ENCODE results near the gene UACA. TPM values are rescaled to one million over a fixed set of nuclear protein-coding genes. Genes with fewer than 3 reads are reported as not detected.

Gene UACA
- total RNA-seq, 1 experiment from 2014 or later, result 59.9 TPM

DNA sequence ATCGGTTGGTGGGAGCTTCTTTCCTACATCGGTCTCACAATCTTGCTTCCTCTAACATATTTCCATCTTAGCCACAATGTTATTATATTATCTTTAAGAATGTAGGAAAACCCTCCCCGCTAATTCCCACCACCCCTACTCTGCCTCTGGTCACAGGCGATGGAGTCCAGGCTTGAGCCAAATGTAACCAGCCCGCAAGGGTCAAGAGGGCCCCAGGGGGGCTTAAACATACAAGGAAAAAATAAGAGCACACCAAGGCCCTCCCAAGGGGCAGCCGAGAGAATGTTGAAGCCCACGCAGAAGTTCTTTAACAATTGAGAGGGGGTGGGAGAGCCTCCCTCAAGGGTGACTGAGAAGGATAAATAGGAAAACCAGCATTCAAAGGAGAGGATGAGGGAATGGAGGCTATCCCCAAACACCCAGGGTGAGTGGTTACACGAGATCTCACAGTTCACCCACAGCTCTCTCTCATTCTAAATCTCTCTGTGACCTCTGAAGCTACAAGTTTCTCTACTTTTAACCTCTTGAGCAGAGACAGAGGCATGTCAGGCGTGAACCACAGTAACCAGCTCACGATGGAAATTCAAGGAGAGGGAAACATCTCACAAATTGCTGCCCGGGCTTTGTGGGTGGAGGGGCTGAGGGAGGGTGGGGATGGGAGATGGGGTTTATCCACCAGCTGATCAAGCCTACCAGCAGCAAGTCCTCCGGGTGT lies 31.4 kb upstream of the UACA start:
- no peak for TF ChIP-seq EZH2 (IDR thresholded peaks at IDR 0.05; ENCODE audit: low read depth)
- TF ChIP-seq, protein P1, sequence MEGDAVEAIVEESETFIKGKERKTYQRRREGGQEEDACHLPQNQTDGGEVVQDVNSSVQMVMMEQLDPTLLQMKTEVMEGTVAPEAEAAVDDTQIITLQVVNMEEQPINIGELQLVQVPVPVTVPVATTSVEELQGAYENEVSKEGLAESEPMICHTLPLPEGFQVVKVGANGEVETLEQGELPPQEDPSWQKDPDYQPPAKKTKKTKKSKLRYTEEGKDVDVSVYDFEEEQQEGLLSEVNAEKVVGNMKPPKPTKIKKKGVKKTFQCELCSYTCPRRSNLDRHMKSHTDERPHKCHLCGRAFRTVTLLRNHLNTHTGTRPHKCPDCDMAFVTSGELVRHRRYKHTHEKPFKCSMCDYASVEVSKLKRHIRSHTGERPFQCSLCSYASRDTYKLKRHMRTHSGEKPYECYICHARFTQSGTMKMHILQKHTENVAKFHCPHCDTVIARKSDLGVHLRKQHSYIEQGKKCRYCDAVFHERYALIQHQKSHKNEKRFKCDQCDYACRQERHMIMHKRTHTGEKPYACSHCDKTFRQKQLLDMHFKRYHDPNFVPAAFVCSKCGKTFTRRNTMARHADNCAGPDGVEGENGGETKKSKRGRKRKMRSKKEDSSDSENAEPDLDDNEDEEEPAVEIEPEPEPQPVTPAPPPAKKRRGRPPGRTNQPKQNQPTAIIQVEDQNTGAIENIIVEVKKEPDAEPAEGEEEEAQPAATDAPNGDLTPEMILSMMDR (conservative IDR thresholded peaks at IDR 0.05), result no peak
- Histone ChIP-seq H3K27me3 (ENCODE audit: insufficient read depth, low read depth) (no peaks in the 10 kb centered on the region), H3K27ac (peak overlapping the region; percentile 73), H3K4me1 (replicated peaks; ENCODE audit: insufficient read depth) (peaks cover 52% of the 10 kb centered on the region), H3K9me3 (ENCODE audit: insufficient read depth, low read depth) (no peaks in the 10 kb centered on the region), H3K4me2 (peak overlapping the region; percentile 66), H3K4me3 (no peak overlapping the region), H3K9me2 (ENCODE audit: insufficient read depth) (no peaks in the 10 kb centered on the region), H3K79me2 (ENCODE audit: low read depth) (no peaks in the 10 kb centered on the region), H2AFZ (no peak overlapping the region), H3F3A (ENCODE audit: insufficient read depth, low read depth) (peaks cover 14% of the 10 kb centered on the region), H3K36me3 (ENCODE audit: low read depth) (no peaks in the 10 kb centered on the region), H4K20me1 (ENCODE audit: insufficient read depth) (no peaks in the 10 kb centered on the region)
- POLR2A ChIA-PET (ENCODE audit: unreplicated experiment), result interaction anchor here (0.5 to 0.7 kb wide), 3 partner anchors 21 to 600 kb away, joined by 3 to 10 read pairs (median 5); no protein-coding TSS in a partner anchor
- intact Hi-C loops (cut with micrococcal nuclease; ENCODE audit: unreplicated experiment), result loop anchor here (5.0 kb wide), 1 partner anchor 32 kb away; the partner anchor contains the start of gene UACA
- DNase-seq, result peak; percentile 23 to 38
- TSS peak; percentile 70 for BruUV-seq (replicated peaks)
- CTCF ChIA-PET, result interaction anchor here (0.6 to 0.9 kb wide), 2 partner anchors 17 to 241 kb away, joined by 3 to 4 read pairs; no protein-coding TSS in a partner anchor

DNA sequence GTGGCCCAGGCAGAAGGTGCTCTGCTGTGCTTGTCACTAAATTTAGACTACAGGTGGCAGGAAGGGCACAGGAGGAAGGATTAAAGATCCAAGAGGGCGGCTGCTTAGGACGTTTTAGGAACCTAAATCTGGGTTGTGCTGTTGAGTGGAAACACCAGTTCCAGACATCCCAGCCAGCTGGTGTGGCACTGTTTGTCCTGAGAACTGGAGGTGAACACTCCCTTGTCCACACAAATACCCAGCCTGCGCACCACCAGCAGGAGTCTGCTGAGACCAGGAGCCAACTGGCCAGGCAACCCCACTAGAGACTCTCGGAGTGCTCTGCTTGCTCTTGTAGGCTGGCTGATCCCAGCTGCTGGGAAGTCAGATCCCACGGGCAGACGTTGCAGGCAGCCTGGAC lies 30.3 kb upstream of the UACA start:
- DNase-seq, result no peak
- Histone ChIP-seq H3K79me2 (ENCODE audit: low read depth) (no peaks in the 10 kb centered on the region), H3F3A (ENCODE audit: insufficient read depth, low read depth) (peaks cover 18% of the 10 kb centered on the region), H2AFZ (no peak overlapping the region), H3K4me2 (no peak overlapping the region), H4K20me1 (ENCODE audit: insufficient read depth) (no peaks in the 10 kb centered on the region), H3K36me3 (ENCODE audit: low read depth) (no peaks in the 10 kb centered on the region), H3K9me2 (ENCODE audit: insufficient read depth) (no peaks in the 10 kb centered on the region), H3K4me1 (replicated peaks; ENCODE audit: insufficient read depth) (peaks cover 59% of the 10 kb centered on the region), H3K27ac (no peak overlapping the region), H3K4me3 (no peak overlapping the region), H3K27me3 (ENCODE audit: insufficient read depth, low read depth) (no peaks in the 10 kb centered on the region), H3K9me3 (ENCODE audit: insufficient read depth, low read depth) (no peaks in the 10 kb centered on the region)
- TF ChIP-seq EZH2 (IDR thresholded peaks at IDR 0.05; ENCODE audit: low read depth), result no peak
- TF ChIP-seq, protein P1 (conservative IDR thresholded peaks at IDR 0.05), result no peak
- intact Hi-C loops (cut with micrococcal nuclease; ENCODE audit: unreplicated experiment), result no loop called here
- ChIA-PET CTCF (interaction anchor here (0.5 kb wide), 1 partner anchor 99 kb away, joined by 3 read pairs; the partner anchor contains the start of gene LRRC49), POLR2A (ENCODE audit: unreplicated experiment) (no interaction called here)
- BruUV-seq (replicated peaks), result no TSS peak

DNA sequence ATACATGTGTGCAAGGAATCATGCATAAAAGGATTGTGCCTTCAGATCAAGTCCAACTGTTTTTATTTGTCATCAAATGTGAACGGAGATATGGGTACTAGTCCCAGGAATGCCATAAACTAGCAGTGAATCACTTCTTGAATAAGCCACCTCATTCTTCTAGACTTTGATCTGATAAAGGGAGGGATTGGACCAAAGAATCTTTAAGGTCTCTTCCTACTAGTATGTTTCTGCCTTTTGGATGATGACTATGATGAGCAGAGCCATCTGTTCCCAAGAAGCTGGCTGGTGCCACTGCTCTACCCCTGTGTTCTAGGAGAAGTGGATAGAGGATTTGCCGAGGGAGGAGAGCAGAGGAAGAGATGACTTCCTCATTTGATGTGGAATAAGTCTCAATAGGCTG lies 28.8 kb upstream of the UACA start:
- peak overlapping the region; percentile 37; the same call in 1 of the 2 replicates for H3K4me2 ChIP-seq
- POLR2A ChIA-PET (ENCODE audit: unreplicated experiment), result no interaction called here
- no peak overlapping the region for H3K4me3 ChIP-seq
- no peaks in the 10 kb centered on the region for H3K9me2 ChIP-seq (ENCODE audit: insufficient read depth)
- no TSS peak for BruUV-seq (replicated peaks)
- no peaks in the 10 kb centered on the region for H3K36me3 ChIP-seq (ENCODE audit: low read depth)
- intact Hi-C loops (cut with micrococcal nuclease; ENCODE audit: unreplicated experiment), result no loop called here
- no peak overlapping the region for H3K27ac ChIP-seq
- no peaks in the 10 kb centered on the region for H4K20me1 ChIP-seq (ENCODE audit: insufficient read depth)
- TF ChIP-seq, protein P1 (conservative IDR thresholded peaks at IDR 0.05), result no peak
- TF ChIP-seq EZH2 (IDR thresholded peaks at IDR 0.05; ENCODE audit: low read depth), result no peak
- H2AFZ ChIP-seq, result no peak overlapping the region
- H3K79me2 ChIP-seq (ENCODE audit: low read depth), result no peaks in the 10 kb centered on the region
- no peaks in the 10 kb centered on the region for H3K27me3 ChIP-seq (ENCODE audit: insufficient read depth, low read depth)
- no peaks in the 10 kb centered on the region for H3K9me3 ChIP-seq (ENCODE audit: insufficient read depth, low read depth)
- DNase-seq, result peak in 1 of 2 experiments; percentile 78
- CTCF ChIA-PET, result interaction anchor here (0.6 kb wide), 1 partner anchor 1507 kb away, joined by 12 read pairs; no protein-coding TSS in a partner anchor
- H3K4me1 ChIP-seq (replicated peaks; ENCODE audit: insufficient read depth), result peaks cover 68% of the 10 kb centered on the region
- peaks cover 28% of the 10 kb centered on the region for H3F3A ChIP-seq (ENCODE audit: insufficient read depth, low read depth)

Measured in PC-9 (cell line).